GM12878 (cell line): Measurements from ENCODE around the gene P4HA3. TPM values are rescaled to one million over a fixed set of nuclear protein-coding genes. Genes with fewer than 3 reads are reported as not detected.

Experiments
- ATAC-seq: fragments of 200-7000 bp; cut with Tn5 transposase; 3 replicates; pipeline ENCODE4 v1.9.1; 2020; ENCODE audit warnings: mild to moderate bottlenecking, moderate library complexity
- BruUV-seq: library from RNA; stranded (reverse); fragments of 400-500 nt; replicated peaks from 2 replicates; lab custom pipeline; 2021; lab: Mats Ljungman, UMichigan
- CTCF ChIA-PET: fragments of 300-600 bp; sonication (Branson Sonifier 250); formaldehyde crosslinking; extraction: SDS; loops from one replicate; lab custom pipeline; 2021; ENCODE audit warnings: inconsistent platforms; lab: Yijun Ruan, JAX
- POLR2A ChIA-PET: fragments of 350-600 bp; formaldehyde crosslinking; extraction: SDS; loops from one replicate; lab custom pipeline; 2021; ENCODE audit warnings: inconsistent platforms; lab: Charles Lee
- RAD21 ChIA-PET: fragments of 300-600 bp; sonication (Branson Sonifier 250); formaldehyde crosslinking; loops from one replicate; lab custom pipeline; 2023; ENCODE audit warnings: antibody characterized with exemption; ENCODE audit not compliant: unreplicated experiment; lab: Charles Lee
- SMC1A ChIA-PET: fragments of 300-600 bp; sonication (Branson Sonifier 250); formaldehyde crosslinking; loops from one replicate; lab custom pipeline; 2023; ENCODE audit not compliant: unreplicated experiment, uncharacterized antibody; lab: Charles Lee
- DNase-seq: peaks from one replicate; pipeline ENCODE4 v3.0.0-alpha.2; 2011; ENCODE audit warnings: low read depth, low spot score
- FAIRE-seq: peaks from 3 replicates; lab custom pipeline; 2011; peaks lifted over from hg19 to GRCh38; lab: Jason Lieb, UNC
- H2AFZ ChIP-seq: 2 replicates; pipeline ENCODE4 v1.6.0; 2011; ENCODE audit warnings: low read depth, low read length, control low read depth; ENCODE audit not compliant: control insufficient read depth
- H3K27ac ChIP-seq: 2 replicates; pipeline ENCODE4 v1.5.1; 2011; ENCODE audit warnings: control low read depth; ENCODE audit not compliant: control insufficient read depth, insufficient read depth
- H3K27me3 ChIP-seq, 2 experiments: replicated peaks in 1 of 2; 2 replicates each; pipeline versions ENCODE4 v1.6.0 to v1.6.1; 2011; ENCODE audit warnings: low read length in 1 of 2; ENCODE audit not compliant: control insufficient read depth in 2 of 2, insufficient read depth in 2 of 2
- H3K36me3 ChIP-seq, 2 experiments: 2 replicates each; pipeline ENCODE4 v1.5.1; 2011; ENCODE audit warnings: low read length in 1 of 2; ENCODE audit not compliant: control insufficient read depth in 2 of 2, insufficient read depth in 2 of 2
- H3K4me1 ChIP-seq: 2 replicates; pipeline ENCODE4 v1.6.1; 2011; ENCODE audit warnings: mild to moderate bottlenecking, low read length, moderate library complexity, mixed read lengths; ENCODE audit not compliant: control insufficient read depth, insufficient read depth
- H3K4me2 ChIP-seq: 2 replicates; pipeline ENCODE4 v1.6.0; 2011; ENCODE audit warnings: control low read depth; ENCODE audit not compliant: control insufficient read depth, insufficient read depth
- H3K4me3 ChIP-seq: fragments of 200-600 bp; sonication (generic); 2 replicates; pipeline ENCODE4 v1.5.1; 2016
- H3K79me2 ChIP-seq: 2 replicates; pipeline ENCODE4 v1.6.0; 2011; ENCODE audit warnings: low read length; ENCODE audit not compliant: control insufficient read depth, insufficient read depth
- H3K9ac ChIP-seq: 2 replicates; pipeline ENCODE4 v1.8.0; 2011; ENCODE audit warnings: low read length, control low read depth, mixed read lengths; ENCODE audit not compliant: control insufficient read depth, insufficient read depth
- H3K9me3 ChIP-seq: replicated peaks from 3 replicates; pipeline ENCODE4 v1.5.1; 2011; ENCODE audit warnings: mild to moderate bottlenecking, low read length; ENCODE audit not compliant: control insufficient read depth, insufficient read depth
- H4K20me1 ChIP-seq: 2 replicates; pipeline ENCODE4 v1.6.0; 2011; ENCODE audit not compliant: control insufficient read depth, insufficient read depth
- ESRRA ChIP-seq: IDR thresholded peaks from 2 replicates; pipeline ENCODE4 v1.6.1; 2012; ENCODE audit warnings: mild to moderate bottlenecking, low read length, improper control_type of control experiment
- RAD21 ChIP-seq: IDR thresholded peaks from 2 replicates; pipeline ENCODE4 v1.6.1; 2011; ENCODE audit warnings: mild to moderate bottlenecking, low read depth, low read length, moderate library complexity; ENCODE audit not compliant: insufficient read depth
- RBBP5 ChIP-seq: fragments of 200-600 bp; sonication (generic); conservative IDR thresholded peaks from 2 replicates; pipeline ENCODE4 v1.6.1; 2016
- YY1 ChIP-seq: IDR thresholded peaks from 2 replicates; pipeline ENCODE4 v1.6.1; 2011; ENCODE audit warnings: low read depth, mild to moderate bottlenecking, low read length
- ZBTB11 ChIP-seq: fragments of 450-650 bp; formaldehyde crosslinking; IDR thresholded peaks from 2 replicates; pipeline ENCODE4 v1.5.0; 2022; ENCODE audit warnings: mild to moderate bottlenecking, missing genetic modification characterization
- ZNF384 ChIP-seq: IDR thresholded peaks from 2 replicates; pipeline ENCODE4 v1.6.1; 2012; ENCODE audit warnings: low read depth, mild to moderate bottlenecking, low read length, improper control_type of control experiment, borderline replicate concordance
- WGBS: methylation state at CpG from one replicate; pipeline ENCODE4 v1.1.6; 2016; ENCODE audit warnings: low lambda C conversion rate; ENCODE audit not compliant: insufficient replicate concordance, insufficient coverage; ENCODE audit errors: missing lambda C conversion rate; 5-methylcytosine and 5-hydroxymethylcytosine counted together
- in situ Hi-C: fragments of 300-500 bp; cut with MboI; formaldehyde crosslinking; loops from 9 replicates; pipeline ENCODE4 v1.14.3; 2018; ENCODE audit warnings: mixed read lengths
- intact Hi-C: fragments of 100-400 bp; cut with micrococcal nuclease; formaldehyde crosslinking; loops from one replicate; pipeline ENCODE4 v1.14.2; 2022; ENCODE audit not compliant: unreplicated experiment
- polyA plus RNA-seq, 11 experiments: library from polyadenylated mRNA; depleted of rRNA in 4 of 11; unstranded in 6 of 11; stranded (reverse) in 5 of 11; fragments of >200 nt; fragmentation: Nextera tagmentation in 4 of 11; fragmentation: Illumina TruSeq in 1 of 11; extraction: Ambion mirVana in 4 of 11; extraction: Trizol in 1 of 11; gene quantifications; 1 replicate in 1 of 11; 2 replicates in 10 of 11; pipeline versions ENCODE4 v1.2.1 to v1.2.3, GENCODE V29; 2011 to 2016; ENCODE audit warnings: inconsistent platforms in 2 of 11, missing spikeins in 2 of 11, low read depth in 1 of 11
- total RNA-seq, 4 experiments: library from RNA; depleted of rRNA in 3 of 4; stranded (reverse); fragments of >200 nt in 3 of 4; fragmentation: Illumina TruSeq in 1 of 4; extraction: Trizol in 1 of 4; gene quantifications; 2 replicates each; pipeline versions ENCODE4 v1.2.1 to v1.2.3, GENCODE V29; 2013 to 2021

P4HA3 gene
- total and polyA plus RNA-seq, 10 of the 15 experiments (the other 5 are each of a cell fraction or from before 2014, with no cell fraction given) = 0.08 TPM; not detected in 9

GRCh38 chr11:74339619-74340018, 28.2 kb upstream of the P4HA3 start (continued):
- TF ChIP-seq ZBTB11 (CRISPR knock-in tag) (no peak), RBBP5 (no peak)

- FAIRE-seq = no peak
- no peaks in the 10 kb centered on the region for H3K4me1 ChIP-seq
- SMC1A ChIA-PET = no interaction called here
- H2AFZ ChIP-seq = no peak overlapping the region
- H3K27ac ChIP-seq = no peak overlapping the region
- POLR2A ChIA-PET = no interaction called here
- no peak for TF ChIP-seq YY1
- TF ChIP-seq ESRRA = no peak
- TF ChIP-seq RAD21 = no peak
- no peak for TF ChIP-seq ZNF384
- TF ChIP-seq, all 136 proteins: peak for 0
- no peak overlapping the region for H3K9ac ChIP-seq
- no peaks in the 10 kb centered on the region for H3K79me2 ChIP-seq
- in situ Hi-C loops = no loop called here
- WGBS = 60% methylated on average over 6 of the region's 6 CpGs
- no peak overlapping the region for H3K4me2 ChIP-seq
- no peaks in the 10 kb centered on the region for H3K36me3 ChIP-seq
- RAD21 ChIA-PET = no interaction called here
- CTCF ChIA-PET = interaction anchor here (0.7 kb wide), 1 partner anchor 15 kb away, joined by 3 read pairs; no protein-coding TSS in a partner anchor
- no TSS peak for BruUV-seq
- no peak for DNase-seq
- no peaks in the 10 kb centered on the region for H3K9me3 ChIP-seq
- no peak overlapping the region for H3K4me3 ChIP-seq
- intact Hi-C loops = no loop called here
- no peaks in the 10 kb centered on the region for H3K27me3 ChIP-seq
- no peaks in the 10 kb centered on the region for H4K20me1 ChIP-seq
- no peak for ATAC-seq
Measured at GRCh38 chr11:74338963-74339362, 27.5 kb upstream of the P4HA3 start.
